Glutamatergic neuron (in vitro differentiated cells): ENCODE measurements around the gene CDC42BPB. TPM values are rescaled to one million over a fixed set of nuclear protein-coding genes. Genes with fewer than 3 reads are reported as not detected.
"Not testable (repeated sequence)": the region's sequence is repeated elsewhere in the genome, so short reads cannot be mapped to it uniquely, and the experiment has no call there.

Source experiments
- DNase-seq: peaks from one replicate; pipeline ENCODE4 v3.0.0; 2022
- H3K27ac Mint-ChIP-seq: one replicate; pipeline ENCODE4 v1.8.0; 2020; ENCODE audit warnings: mild to moderate bottlenecking, mixed read lengths, inconsistent platforms; ENCODE audit not compliant: unreplicated experiment
- H3K27me3 Mint-ChIP-seq: one replicate; pipeline ENCODE4 v1.8.0; 2020; ENCODE audit warnings: mild to moderate bottlenecking, moderate library complexity, mixed read lengths, inconsistent platforms; ENCODE audit not compliant: unreplicated experiment
- H3K36me3 Mint-ChIP-seq: one replicate; pipeline ENCODE4 v1.8.0; 2020; ENCODE audit warnings: mild to moderate bottlenecking, mixed read lengths, inconsistent platforms; ENCODE audit not compliant: unreplicated experiment
- H3K4me1 Mint-ChIP-seq: one replicate; pipeline ENCODE4 v1.8.0; 2020; ENCODE audit warnings: mild to moderate bottlenecking, low read depth, mixed read lengths, inconsistent platforms; ENCODE audit not compliant: unreplicated experiment
- H3K4me3 Mint-ChIP-seq: one replicate; pipeline ENCODE4 v1.8.0; 2020; ENCODE audit warnings: mild to moderate bottlenecking, mixed read lengths, inconsistent platforms; ENCODE audit not compliant: unreplicated experiment
- H3K9me3 Mint-ChIP-seq: one replicate; pipeline ENCODE4 v1.8.0; 2020; ENCODE audit warnings: mild to moderate bottlenecking, moderate library complexity, mixed read lengths, inconsistent platforms; ENCODE audit not compliant: unreplicated experiment
- CTCF ChIP-seq: fragments of 200-600 bp; sonication (generic); IDR thresholded peaks from one replicate; pipeline ENCODE4 v1.5.0; 2021; ENCODE audit not compliant: partially characterized antibody, unreplicated experiment
- total RNA-seq: library from RNA; stranded (reverse); fragmentation: NEBNext Ultra II Directional; extraction: Animal tissue kit (Norgen Biotek cat#: 25700); gene quantifications from one replicate; pipeline ENCODE4 v1.2.1, GENCODE V29; 2021; ENCODE audit not compliant: unreplicated experiment

The CDC42BPB gene
- total RNA-seq, 1 donor from 2014 or later, result 125 TPM

GRCh38 chr14:103027451-103027850 lies 29.9 kb downstream of the CDC42BPB start:
- H3K36me3 Mint-ChIP-seq, result no peaks in the 10 kb centered on the region
- peaks cover 3% of the 10 kb centered on the region for H3K27me3 Mint-ChIP-seq
- DNase-seq, result no peak
- no peak overlapping the region for H3K27ac Mint-ChIP-seq
- no peak overlapping the region for H3K4me3 Mint-ChIP-seq
- TF ChIP-seq CTCF, result no peak
- H3K9me3 Mint-ChIP-seq, result peaks cover 3% of the 10 kb centered on the region
- H3K4me1 Mint-ChIP-seq, result peaks cover 25% of the 10 kb centered on the region

DNA sequence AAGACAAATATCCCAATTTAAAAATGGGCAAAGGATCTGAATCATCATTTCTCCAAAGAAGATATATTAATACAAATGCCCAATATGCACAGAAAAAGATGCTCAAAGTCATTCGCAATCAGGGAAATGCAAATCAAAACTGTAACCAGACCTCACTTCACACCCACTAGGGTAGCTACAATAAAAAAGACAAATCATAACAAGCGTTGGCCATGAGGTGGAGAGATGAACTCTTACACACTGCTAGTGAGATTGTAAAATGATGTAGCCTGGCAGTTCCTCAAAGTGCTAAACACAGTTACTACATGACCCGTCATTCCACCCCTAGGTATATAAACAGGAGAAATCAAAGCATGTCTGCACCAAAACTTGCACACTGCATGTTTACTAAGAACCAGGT lies 30.4 kb downstream of the CDC42BPB start:
- Mint-ChIP-seq H3K4me1 (peaks cover 26% of the 10 kb centered on the region), H3K27ac (no peak overlapping the region), H3K27me3 (peaks cover 3% of the 10 kb centered on the region), H3K36me3 (no peaks in the 10 kb centered on the region), H3K9me3 (peaks cover 3% of the 10 kb centered on the region), H3K4me3 (no peak overlapping the region)
- no peak for TF ChIP-seq CTCF
- DNase-seq, result no peak

DNA sequence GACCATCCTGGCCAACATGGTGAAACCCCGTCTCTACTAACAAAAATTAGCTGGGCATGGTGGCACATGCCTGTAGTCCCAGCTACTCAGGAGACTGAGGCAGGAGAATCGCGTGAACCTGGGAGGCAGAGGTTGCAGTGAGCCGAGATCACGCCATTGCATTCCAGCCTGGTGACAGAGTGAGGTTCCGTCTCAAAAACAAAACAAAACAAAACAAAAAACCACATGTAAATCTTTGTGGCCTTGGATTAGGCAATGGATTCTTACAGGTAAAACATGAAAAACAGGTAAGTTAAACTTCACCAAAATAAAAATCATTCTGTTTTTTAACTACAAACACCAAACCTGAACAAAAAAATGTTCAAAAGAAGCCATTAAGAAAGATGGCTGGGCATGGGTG lies 31.2 kb downstream of the CDC42BPB start:
- H3K27ac Mint-ChIP-seq, H3K36me3 Mint-ChIP-seq, DNase-seq, H3K9me3 Mint-ChIP-seq, H3K4me3 Mint-ChIP-seq, H3K27me3 Mint-ChIP-seq: not testable (repeated sequence)
- H3K4me1 Mint-ChIP-seq, result peaks cover 29% of the 10 kb centered on the region

DNA sequence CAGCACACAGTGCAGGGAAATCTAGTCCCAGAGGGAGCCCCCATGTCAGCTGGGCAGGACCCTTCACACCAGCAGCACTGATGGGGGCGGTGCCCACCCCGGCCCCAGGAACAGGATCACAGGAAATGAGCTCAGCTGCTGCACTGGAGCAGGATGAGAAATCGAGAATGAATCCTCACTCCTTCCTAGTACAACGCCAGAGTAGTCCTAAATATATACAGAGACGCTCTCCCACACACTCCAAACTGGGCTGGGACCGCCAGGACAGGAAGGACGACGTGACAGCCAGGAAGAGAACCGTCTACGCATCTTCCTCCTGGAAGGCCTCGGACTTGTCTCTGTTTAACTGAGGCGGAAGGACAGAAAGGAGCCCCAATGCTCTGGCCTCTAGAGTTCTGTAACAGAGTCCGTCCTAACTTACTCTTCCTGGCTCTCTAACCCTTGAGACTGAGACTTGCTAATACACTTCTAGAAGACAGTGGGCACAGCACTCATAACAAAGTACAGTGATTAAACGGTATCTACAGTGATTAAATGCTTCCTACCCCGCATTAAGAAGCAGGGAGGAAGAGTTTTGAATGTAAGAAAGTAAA lies 33.4 kb downstream of the CDC42BPB start:
- Mint-ChIP-seq H3K27me3 (peaks cover 6% of the 10 kb centered on the region), H3K4me3 (peak overlapping the region; percentile 21), H3K27ac (peak overlapping the region; percentile 59), H3K4me1 (peaks cover 29% of the 10 kb centered on the region), H3K9me3 (peaks cover 3% of the 10 kb centered on the region), H3K36me3 (peaks cover 5% of the 10 kb centered on the region)
- no peak for TF ChIP-seq CTCF
- DNase-seq, result peak; percentile 55

DNA sequence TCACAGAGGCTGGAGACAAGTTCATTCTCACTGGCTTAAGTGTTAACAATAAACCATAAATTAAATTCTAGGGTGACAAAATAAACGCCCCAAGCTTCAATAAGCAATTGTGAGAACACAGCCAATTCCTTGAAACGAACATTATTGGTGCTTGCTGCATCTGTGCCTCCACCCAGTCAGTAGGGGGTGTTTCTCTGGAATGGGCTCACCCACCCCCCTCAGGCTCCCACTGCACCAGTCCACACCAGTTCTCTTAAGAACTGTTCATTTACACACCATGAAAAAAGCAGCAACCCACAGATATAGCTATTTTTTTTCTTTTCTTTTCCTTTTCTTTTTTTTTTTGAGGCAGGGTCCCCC lies 34.7 kb downstream of the CDC42BPB start:
- Mint-ChIP-seq H3K4me3 (peak overlapping the region; percentile 15), H3K4me1 (peaks cover 29% of the 10 kb centered on the region), H3K27ac (peak overlapping the region; percentile 69), H3K9me3 (peaks cover 3% of the 10 kb centered on the region), H3K36me3 (peaks cover 5% of the 10 kb centered on the region), H3K27me3 (peaks cover 6% of the 10 kb centered on the region)
- DNase-seq, result no peak
- TF ChIP-seq CTCF, result no peak
